VCaP (cell line): ENCODE data around the gene NFE2.

Experiments used
- H3K27ac ChIP-seq: fragments of 450-650 bp; 2 replicates; pipeline ENCODE4 v1.5.1; 2017
- CTCF ChIP-seq: fragments of 450-650 bp; conservative IDR thresholded peaks from 2 replicates; pipeline ENCODE4 v1.5.1; 2017; ENCODE audit warnings: mild to moderate bottlenecking, moderate library complexity

Gene NFE2

GRCh38 chr12:54301428-54302048 lies 723 bp upstream of the NFE2 start:
- H3K27ac ChIP-seq: no peak overlapping the region
- TF ChIP-seq CTCF: no peak

DNA sequence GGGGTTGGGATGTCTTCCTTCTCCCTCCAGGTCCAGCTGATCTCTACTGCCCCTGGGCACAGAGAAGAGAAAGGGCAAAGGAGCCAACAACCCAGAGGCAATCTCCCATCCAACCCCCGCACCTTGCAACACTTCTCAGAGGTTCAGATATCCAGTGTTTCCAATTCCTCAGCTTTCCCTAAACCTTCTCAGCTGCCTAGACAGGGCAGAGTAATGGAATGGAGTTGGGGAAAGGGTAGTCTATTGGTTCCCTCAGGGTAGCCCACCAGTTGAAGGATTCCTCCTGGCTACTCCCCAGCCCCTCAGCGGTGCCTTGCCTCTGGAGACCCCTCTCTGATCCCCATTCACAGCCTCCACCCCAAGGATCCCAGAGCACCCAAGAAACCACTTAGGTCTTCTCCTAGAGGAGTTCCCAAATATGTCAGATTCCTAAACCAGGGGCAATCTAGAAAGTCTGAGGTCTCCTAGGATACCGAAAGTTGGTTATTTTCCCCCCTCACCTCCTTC lies 537 bp downstream of the NFE2 start:
- H3K27ac ChIP-seq: no peak overlapping the region; the same call in 1 of the 2 replicates
- no peak for TF ChIP-seq CTCF

GRCh38 chr12:54299515-54300224 lies 1.1 kb downstream of the NFE2 start:
- H3K27ac ChIP-seq: no peak overlapping the region
- TF ChIP-seq CTCF: no peak

DNA sequence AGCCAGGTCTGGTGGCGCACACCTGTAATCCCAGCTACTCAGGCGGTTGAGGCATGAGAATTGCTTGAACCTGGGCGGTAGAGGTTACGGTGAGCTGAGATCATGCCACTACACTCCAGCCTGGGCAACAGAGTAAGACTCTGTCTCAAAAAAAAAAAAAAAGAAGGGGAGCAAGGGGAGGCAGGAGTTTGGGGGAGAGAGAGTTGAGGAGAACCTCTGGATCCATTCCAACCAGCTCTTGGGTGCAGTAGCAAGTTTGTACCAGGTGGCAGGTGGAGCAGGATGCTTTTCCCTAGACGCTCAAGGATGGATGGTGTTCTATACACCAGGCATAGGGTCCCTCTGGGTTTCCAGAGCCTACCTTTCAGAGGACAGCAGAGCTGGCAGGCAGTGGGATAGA lies 1.9 kb downstream of the NFE2 start:
- H3K27ac ChIP-seq: no peak overlapping the region
- no peak for TF ChIP-seq CTCF

GRCh38 chr12:54296393-54297099 lies 4.3 kb downstream of the NFE2 start:
- TF ChIP-seq CTCF: no peak
- H3K27ac ChIP-seq: no peak overlapping the region

DNA sequence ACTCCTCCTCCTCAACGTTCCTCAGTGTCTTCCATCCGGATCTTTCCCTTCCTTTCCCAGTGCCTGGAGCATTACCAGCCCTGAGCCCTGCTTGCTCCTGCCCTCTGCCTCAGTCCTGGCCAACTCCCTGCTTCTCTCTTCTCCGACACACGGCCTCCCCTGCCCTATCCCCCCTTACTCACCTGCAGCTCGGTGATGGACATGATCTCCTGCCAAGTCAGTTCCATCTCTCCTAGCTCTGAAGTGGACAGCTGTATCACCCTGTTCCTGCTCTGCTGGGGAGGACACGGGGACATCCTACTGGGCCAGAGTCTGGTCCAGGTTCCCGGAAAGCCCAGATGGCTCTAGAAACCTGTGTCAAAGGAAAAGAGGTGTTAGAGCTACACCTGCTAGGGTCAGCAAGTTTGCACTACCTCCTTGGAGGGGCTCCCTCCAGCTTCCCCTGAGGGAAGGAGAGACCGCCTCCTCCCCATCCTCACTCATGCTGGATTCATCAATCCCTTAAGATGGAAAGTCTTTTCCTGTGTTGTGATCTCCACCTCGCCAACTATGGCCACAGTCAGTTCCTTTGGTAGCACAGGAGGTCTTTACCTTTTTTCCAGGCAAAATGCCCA lies 5.8 kb downstream of the NFE2 start:
- no peak for TF ChIP-seq CTCF
- no peak overlapping the region for H3K27ac ChIP-seq
